Sigmoid colon (tissue), 7 donors: Measurements from ENCODE around the gene KRT6A. TPM values are rescaled to one million over a fixed set of nuclear protein-coding genes. Genes with fewer than 3 reads are reported as not detected.

Experiments used
- DNase-seq: peaks from one replicate; pipeline ENCODE4 v3.0.0-alpha.2; 2019
- H3K27ac ChIP-seq, 4 donors: fragments of 200-600 bp; sonication (generic); one replicate each; pipeline ENCODE4 v1.5.1; 2016 to 2019; ENCODE audit warnings: mild to moderate bottlenecking in 1 of 4
- H3K27me3 ChIP-seq, 3 donors: fragments of 200-600 bp; sonication (generic); one replicate each; pipeline ENCODE4 v1.5.1; 2019; ENCODE audit warnings: mild to moderate bottlenecking in 1 of 3
- H3K36me3 ChIP-seq, 4 donors: fragments of 200-600 bp; sonication (generic); one replicate each; pipeline ENCODE4 v1.5.1; 2016 to 2019
- H3K4me1 ChIP-seq, 4 donors: fragments of 200-600 bp; sonication (generic); one replicate each; pipeline ENCODE4 v1.5.1; 2017 to 2019
- H3K4me3 ChIP-seq, 4 donors: fragments of 200-600 bp; sonication (generic); one replicate each; pipeline ENCODE4 v1.5.1; 2017 to 2019; ENCODE audit warnings: mild to moderate bottlenecking in 2 of 4, moderate library complexity in 1 of 4
- H3K9me3 ChIP-seq, 4 donors: fragments of 200-600 bp in 3 of 4; sonication (generic) in 3 of 4; one replicate each; pipeline versions ENCODE4 v1.5.1 to v1.6.1; 2013 to 2019
- CTCF ChIP-seq, 4 experiments: fragments of 450-650 bp in 3 of 4; fragments of 200-600 bp in 1 of 4; IDR thresholded peaks; one replicate each; pipeline ENCODE4 v1.5.1; 2016 to 2019; ENCODE audit warnings: antibody characterized with exemption in 4 of 4, mild to moderate bottlenecking in 3 of 4, moderate library complexity in 2 of 4
- EP300 ChIP-seq, 4 donors: sonication (generic); formaldehyde crosslinking; IDR thresholded peaks; one replicate each; pipeline ENCODE4 v1.6.1; 2017; ENCODE audit warnings: antibody characterized with exemption in 4 of 4
- POLR2A ChIP-seq, 2 donors: fragments of 450-650 bp; IDR thresholded peaks; one replicate each; pipeline ENCODE4 v1.6.1; 2016; ENCODE audit warnings: antibody characterized with exemption in 2 of 2, mild to moderate bottlenecking in 2 of 2, moderate library complexity in 2 of 2
- POLR2AphosphoS5 ChIP-seq, 4 donors: sonication (generic); formaldehyde crosslinking; IDR thresholded peaks; one replicate each; pipeline ENCODE4 v1.6.1; 2017; ENCODE audit warnings: antibody characterized with exemption in 4 of 4
- WGBS, 2 donors: extraction: QIAGEN DNeasy Blood & Tissue Kit; methylation state at CpG; one replicate each; pipeline ENCODE4 v1.1.7; 2013; 5-methylcytosine and 5-hydroxymethylcytosine counted together
- intact Hi-C: fragments of 100-400 bp; cut with DNase I; formaldehyde crosslinking; loops from one replicate; pipeline ENCODE4 v1.15.1; 2023
- polyA plus RNA-seq, 3 donors: library from polyadenylated mRNA; stranded (reverse); fragments of 200-250 nt; gene quantifications; one replicate each; pipeline ENCODE4 v1.2.3, GENCODE V29; 2013
- total RNA-seq, 4 donors: library from RNA; depleted of rRNA; stranded (reverse); fragments of >200 nt; gene quantifications; one replicate each; pipeline ENCODE4 v1.1.0, GENCODE V29; 2016
- donor health status: healthy with polysubstance abuse.
- donor health status: Bipolar disorder and iron deficiency.
- donor health status: healthy.

KRT6A gene
- total and polyA plus RNA-seq, 7 donors: 0.19 to 6.0 TPM; not detected in 5

DNA sequence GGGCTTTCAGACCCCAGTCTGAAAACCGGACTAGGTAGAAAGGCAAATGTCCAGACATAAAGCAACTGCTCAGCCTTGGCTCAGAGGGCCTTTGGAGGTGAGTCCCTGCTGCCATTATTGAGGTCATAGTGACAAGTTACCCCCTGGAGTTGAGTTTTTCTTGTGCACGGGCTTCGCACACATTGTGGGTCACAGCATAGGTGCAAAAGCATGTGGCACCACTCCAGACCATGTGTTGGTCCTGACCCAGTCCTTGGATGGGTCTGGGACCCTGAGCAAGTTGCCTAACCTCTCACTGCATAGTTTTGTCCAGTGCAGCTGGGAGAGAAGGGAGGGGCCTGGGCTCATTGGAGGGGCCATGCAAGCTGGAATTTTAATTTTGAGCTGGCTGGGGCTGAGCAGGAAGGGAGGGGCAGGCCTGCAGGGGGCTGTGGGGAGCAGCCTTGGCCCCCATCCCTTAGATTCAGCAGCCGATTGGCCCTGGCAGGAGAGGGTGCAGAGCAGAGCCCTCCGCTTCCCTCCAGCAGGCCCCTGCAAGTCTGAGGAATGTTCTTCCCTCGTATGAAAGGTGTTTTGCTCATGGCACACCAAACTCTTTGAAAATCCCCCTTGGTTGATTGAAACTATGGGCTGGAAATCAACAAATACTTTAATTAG is 31.3 kb upstream of the KRT6A start:
- Histone ChIP-seq H3K4me3 (no peak overlapping the region), H3K27ac (no peak overlapping the region), H3K27me3 (no peaks in the 10 kb centered on the region), H3K9me3 (no peaks in the 10 kb centered on the region), H3K4me1 (peaks cover 0 to 28% (median 9%) of the 10 kb centered on the region in 4 donors), H3K36me3 (no peaks in the 10 kb centered on the region)
- no peak for DNase-seq
- 75 to 80% methylated on average over 6 of the region's 6 CpGs for WGBS, 2 donors
- no peak for TF ChIP-seq POLR2AphosphoS5 (IDR thresholded peaks at IDR 0.05)
- TF ChIP-seq POLR2A (IDR thresholded peaks at IDR 0.05): no peak
- no peak for TF ChIP-seq CTCF (IDR thresholded peaks at IDR 0.05)
- no peak for TF ChIP-seq EP300 (IDR thresholded peaks at IDR 0.05)
- intact Hi-C loops: no loop called here

DNA sequence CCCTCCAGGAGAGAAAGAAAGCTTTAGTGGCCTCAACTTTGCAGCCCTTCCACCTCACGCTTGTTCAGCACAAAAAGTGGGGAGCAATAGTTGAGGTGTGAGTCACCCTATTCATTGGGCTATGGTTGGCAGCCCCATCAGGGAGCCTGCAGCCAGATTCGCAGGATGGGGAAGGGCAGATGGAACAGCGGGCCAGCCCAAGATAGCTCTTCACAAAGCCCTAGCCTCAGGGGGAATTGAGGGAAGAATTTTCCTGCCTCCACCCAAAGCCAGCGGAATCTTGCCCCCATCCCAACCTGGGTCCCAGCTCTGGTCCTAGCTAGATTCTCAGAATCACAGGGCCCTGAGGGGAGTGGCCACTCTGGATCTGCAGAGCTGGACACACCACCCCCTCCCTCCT is 30.8 kb upstream of the KRT6A start:
- DNase-seq: no peak
- H3K27me3 ChIP-seq: no peaks in the 10 kb centered on the region
- no peak overlapping the region for H3K4me3 ChIP-seq
- no peak for TF ChIP-seq POLR2A (IDR thresholded peaks at IDR 0.05)
- TF ChIP-seq CTCF (IDR thresholded peaks at IDR 0.05): no peak
- TF ChIP-seq EP300 (IDR thresholded peaks at IDR 0.05): no peak
- no peak for TF ChIP-seq POLR2AphosphoS5 (IDR thresholded peaks at IDR 0.05)
- no peaks in the 10 kb centered on the region for H3K36me3 ChIP-seq
- intact Hi-C loops: no loop called here
- no peak overlapping the region for H3K27ac ChIP-seq
- no peaks in the 10 kb centered on the region for H3K9me3 ChIP-seq
- peaks cover 0 to 28% (median 9%) of the 10 kb centered on the region in 4 donors for H3K4me1 ChIP-seq
- WGBS, 2 donors: 88 to 95% methylated on average over 4 of the region's 4 CpGs

GRCh38 chr12:52522346-52523011 is 29.4 kb upstream of the KRT6A start:
- TF ChIP-seq CTCF (IDR thresholded peaks at IDR 0.05): no peak
- TF ChIP-seq POLR2AphosphoS5 (IDR thresholded peaks at IDR 0.05): peak in 1 of 4 donors; percentile 39
- no peak for TF ChIP-seq EP300 (IDR thresholded peaks at IDR 0.05)
- no peak for TF ChIP-seq POLR2A (IDR thresholded peaks at IDR 0.05)
- no peak overlapping the region for H3K4me3 ChIP-seq
- WGBS, 2 donors: 56 to 74% methylated on average over 10 of the region's 10 CpGs

DNA sequence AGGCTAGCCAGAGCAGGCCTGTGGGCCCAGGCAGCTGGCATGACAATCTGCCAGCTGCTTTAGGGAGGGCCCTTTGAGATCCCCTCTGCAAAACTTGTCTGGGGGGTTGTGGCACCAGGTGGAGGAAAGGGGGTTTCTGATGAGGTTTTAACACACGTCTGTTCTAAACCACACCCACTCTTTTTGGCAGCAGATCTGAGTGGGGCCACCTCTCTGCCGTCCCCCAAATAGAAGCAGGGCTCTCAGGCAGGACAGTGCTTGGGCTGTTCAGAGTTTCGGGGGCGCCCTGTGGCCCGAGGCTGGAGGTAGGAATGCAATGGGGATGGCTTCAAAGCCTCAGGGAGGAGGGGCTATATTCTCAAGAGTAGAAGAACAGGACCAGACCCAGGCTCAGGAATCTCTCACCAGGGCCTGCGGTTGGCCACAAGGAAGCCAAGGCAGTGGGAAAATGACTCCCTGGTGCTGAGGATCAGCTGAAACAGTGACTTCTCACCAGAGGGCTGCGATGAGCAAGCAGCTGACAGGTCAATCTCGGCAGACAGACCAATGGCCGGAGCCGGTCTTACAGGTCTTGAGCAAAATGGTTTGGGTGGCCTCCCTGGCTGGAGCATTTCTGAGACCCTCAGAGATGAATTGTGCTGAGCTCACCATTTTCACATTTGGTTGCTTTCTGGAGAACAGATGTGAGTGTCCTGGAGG is 28.7 kb upstream of the KRT6A start:
- Histone ChIP-seq H3K27me3 (no peaks in the 10 kb centered on the region), H3K36me3 (no peaks in the 10 kb centered on the region), H3K4me1 (peaks cover 0 to 28% (median 9%) of the 10 kb centered on the region in 4 donors), H3K4me3 (no peak overlapping the region), H3K9me3 (no peaks in the 10 kb centered on the region), H3K27ac (peak overlapping the region in 1 of 4 donors; percentile 43)
- intact Hi-C loops: no loop called here
- no peak for DNase-seq
- 72 to 75% methylated on average over 10 of the region's 10 CpGs for WGBS, 2 donors
- TF ChIP-seq EP300 (IDR thresholded peaks at IDR 0.05) (no peak), CTCF (IDR thresholded peaks at IDR 0.05) (no peak)

More at GRCh38 chr12:52522346-52523011, 29.4 kb upstream of the KRT6A start:
- Histone ChIP-seq H3K4me1 (peaks cover 0 to 28% (median 9%) of the 10 kb centered on the region in 4 donors), H3K27me3 (no peaks in the 10 kb centered on the region), H3K36me3 (no peaks in the 10 kb centered on the region), H3K27ac (peak overlapping the region in 1 of 4 donors; percentile 43), H3K9me3 (no peaks in the 10 kb centered on the region)
- peak; percentile 76 for DNase-seq
- intact Hi-C loops: no loop called here
